ENCODE results near the gene KIFC1.
"Not testable (repeated sequence)": the region's sequence is repeated elsewhere in the genome, so short reads cannot be mapped to it uniquely, and the experiment has no call there.

Gene KIFC1, protein sequence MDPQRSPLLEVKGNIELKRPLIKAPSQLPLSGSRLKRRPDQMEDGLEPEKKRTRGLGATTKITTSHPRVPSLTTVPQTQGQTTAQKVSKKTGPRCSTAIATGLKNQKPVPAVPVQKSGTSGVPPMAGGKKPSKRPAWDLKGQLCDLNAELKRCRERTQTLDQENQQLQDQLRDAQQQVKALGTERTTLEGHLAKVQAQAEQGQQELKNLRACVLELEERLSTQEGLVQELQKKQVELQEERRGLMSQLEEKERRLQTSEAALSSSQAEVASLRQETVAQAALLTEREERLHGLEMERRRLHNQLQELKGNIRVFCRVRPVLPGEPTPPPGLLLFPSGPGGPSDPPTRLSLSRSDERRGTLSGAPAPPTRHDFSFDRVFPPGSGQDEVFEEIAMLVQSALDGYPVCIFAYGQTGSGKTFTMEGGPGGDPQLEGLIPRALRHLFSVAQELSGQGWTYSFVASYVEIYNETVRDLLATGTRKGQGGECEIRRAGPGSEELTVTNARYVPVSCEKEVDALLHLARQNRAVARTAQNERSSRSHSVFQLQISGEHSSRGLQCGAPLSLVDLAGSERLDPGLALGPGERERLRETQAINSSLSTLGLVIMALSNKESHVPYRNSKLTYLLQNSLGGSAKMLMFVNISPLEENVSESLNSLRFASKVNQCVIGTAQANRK

DNA sequence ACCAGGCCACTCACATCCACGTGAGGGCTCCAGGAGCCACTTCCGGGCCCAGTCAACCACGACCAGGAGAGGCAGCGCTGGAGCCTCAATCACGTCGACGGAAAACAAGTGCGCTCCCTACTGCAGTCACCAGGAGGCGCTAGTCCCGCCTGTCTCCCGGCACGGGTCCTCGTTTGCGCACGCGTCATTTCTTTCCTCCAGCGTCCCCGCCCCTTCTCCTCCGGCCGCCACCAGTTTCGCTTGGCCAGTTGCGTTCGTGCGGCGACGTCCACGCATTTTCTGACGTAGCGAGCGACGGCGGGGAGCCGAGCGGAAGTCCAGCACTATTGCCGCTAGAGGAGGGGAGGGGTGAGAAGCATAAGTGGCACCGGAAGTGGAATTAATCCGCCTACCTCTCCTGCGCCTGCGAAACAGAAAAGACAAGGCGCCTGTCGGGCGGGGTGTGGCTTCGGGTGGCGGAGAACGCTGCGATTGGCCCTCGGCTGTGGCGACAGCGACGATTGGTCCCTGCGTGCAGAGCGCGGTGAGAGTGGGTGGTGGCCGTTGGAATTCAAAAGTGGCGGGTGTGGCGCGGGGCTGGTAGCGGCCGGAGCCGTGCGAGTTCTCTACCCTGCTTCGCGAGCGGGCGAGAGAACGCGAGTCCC lies at the start of gene KIFC1:
TSS of gene KIFC1 (plus strand) at position 546 of the 644 bp plus-strand sequence. CDS start 163 bp downstream, outside the sequence.
- peaks cover 15% of the 10 kb centered on the region; the same call in 1 of the 2 replicates for H3K36me3 ChIP-seq (ENCODE audit: insufficient read depth, low read length)
- peak within 1 kb of the TSS; percentile 94 for H3K9ac ChIP-seq (ENCODE audit: insufficient read length)
- peak within 1 kb of the TSS; percentile 86 for H3K27ac ChIP-seq
- H3K4me3 ChIP-seq: peak within 1 kb of the TSS; percentile 94
- TF ChIP-seq EZH2 (IDR thresholded peaks at IDR 0.05) (no peak), FOXP2 (optimal IDR thresholded peaks at IDR 0.05; ENCODE audit: control extremely low read depth, extremely low read length, insufficient read depth) (no peak), POLR2AphosphoS5 (IDR thresholded peaks at IDR 0.05; ENCODE audit: borderline replicate concordance, low read depth, low read length) (peak; percentile 76)
- peak; percentile 95 for DNase-seq (ENCODE audit: low read depth, low spot score)
- no peaks in the 10 kb centered on the region for H3K9me3 ChIP-seq (ENCODE audit: low read depth, low read length)

DNA sequence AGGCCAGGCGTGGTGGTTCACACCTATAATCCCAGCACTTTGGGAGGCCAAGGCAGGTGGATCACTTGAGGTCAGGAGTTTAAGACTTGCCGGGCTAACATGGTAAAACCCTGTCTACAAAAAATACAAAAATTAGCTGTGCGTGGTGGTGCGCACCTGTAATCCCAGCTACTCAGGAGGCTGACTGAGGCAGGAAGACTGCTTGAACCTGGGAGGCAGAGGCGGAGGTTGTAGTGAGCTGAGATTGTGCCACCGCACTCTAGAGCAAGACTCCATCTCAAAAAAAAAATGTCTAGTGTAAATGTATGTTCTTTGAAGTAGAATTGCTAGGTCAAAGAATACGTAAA lies 48.0 kb upstream of the KIFC1 start:
- not testable (repeated sequence) for H3K27ac ChIP-seq; H3K9ac ChIP-seq (ENCODE audit: insufficient read length); H3K4me3 ChIP-seq; H3K36me3 ChIP-seq (ENCODE audit: insufficient read depth, low read length); H3K9me3 ChIP-seq (ENCODE audit: low read depth, low read length); DNase-seq (ENCODE audit: low read depth, low spot score)

DNA sequence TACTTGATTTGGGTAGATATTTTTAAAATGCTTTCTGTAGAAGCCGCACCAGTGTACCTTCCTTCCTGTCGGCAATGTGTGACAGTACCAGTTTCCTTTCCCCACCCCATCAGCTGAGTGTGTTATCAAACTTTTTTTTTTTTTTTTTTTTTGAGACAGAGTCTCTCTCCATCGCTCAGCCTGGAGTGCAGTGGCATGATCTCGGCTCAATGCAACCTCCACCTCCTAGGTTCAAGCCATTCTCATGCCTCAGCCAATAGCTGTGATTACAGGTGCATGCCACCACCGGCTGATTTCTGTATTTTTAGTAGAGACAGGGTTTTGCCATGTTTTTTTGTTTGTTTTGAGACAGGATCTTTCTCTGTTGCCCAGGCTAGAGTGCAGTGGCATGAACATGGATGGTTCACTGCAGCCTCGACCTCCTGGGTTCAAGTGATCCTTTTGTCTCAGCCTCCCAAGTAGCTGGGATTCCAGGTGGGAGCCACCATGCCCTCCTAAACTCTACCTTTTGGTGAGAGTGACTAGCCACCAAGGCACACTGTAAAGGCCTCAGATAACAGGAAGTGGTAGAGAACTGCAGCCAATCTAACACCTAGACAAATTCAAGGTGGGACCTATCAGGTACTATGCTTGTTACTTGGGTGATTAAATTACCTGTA lies 47.5 kb upstream of the KIFC1 start:
- no peak overlapping the region for H3K27ac ChIP-seq
- TF ChIP-seq EZH2 (IDR thresholded peaks at IDR 0.05) (no peak), FOXP2 (optimal IDR thresholded peaks at IDR 0.05; ENCODE audit: control extremely low read depth, extremely low read length, insufficient read depth) (no peak), POLR2AphosphoS5 (IDR thresholded peaks at IDR 0.05; ENCODE audit: borderline replicate concordance, low read depth, low read length) (no peak)
- H3K4me3 ChIP-seq: no peak overlapping the region
- H3K36me3 ChIP-seq (ENCODE audit: insufficient read depth, low read length): no peaks in the 10 kb centered on the region
- no peak for DNase-seq (ENCODE audit: low read depth, low spot score)
- H3K9ac ChIP-seq (ENCODE audit: insufficient read length): no peak overlapping the region
- H3K9me3 ChIP-seq (ENCODE audit: low read depth, low read length): no peaks in the 10 kb centered on the region

DNA sequence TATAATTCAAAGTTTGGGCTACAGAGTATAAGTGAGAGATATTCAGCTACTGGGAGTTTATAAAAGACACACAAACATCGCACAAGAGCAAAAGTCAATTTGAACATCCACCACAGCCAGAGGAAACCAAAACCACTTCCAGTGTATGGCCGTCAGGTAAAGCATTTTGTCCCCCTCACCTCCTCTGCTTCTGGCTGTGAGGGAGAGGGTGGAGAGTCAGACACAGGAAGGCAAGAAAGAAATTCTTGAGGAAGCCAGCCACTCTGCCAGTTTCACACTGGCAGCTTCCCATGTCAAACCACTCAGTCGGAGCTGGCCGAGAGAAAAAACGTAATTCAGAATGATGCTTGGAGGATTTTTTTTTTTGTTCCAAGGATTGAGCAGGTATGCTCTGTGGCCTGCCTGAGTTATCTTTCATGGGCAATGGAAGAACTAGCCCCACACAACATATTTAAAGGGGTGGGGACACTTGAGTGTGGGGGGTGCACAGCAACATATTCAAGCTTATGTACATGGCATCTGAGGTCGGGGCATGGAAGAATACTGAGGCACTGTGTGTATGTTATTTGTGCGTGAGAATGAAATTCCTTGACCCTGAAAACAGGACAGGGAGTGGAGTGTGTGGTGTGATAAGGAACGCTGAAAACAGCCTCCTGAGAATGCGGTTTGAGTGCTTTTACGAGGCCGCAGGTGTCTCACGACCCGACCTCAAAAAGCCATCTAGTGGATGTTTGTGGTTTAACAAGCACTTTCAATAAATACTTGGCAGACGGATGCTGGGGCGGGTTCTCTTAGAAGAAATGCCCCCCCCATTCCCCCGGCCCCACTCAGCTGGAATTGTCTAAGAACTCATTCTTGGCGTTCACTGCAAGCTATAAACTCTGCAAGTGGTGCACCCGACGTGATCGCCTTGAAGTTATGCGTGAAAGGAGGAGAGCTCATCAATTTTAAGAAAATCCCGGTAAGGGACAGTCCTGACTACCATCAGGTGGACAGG lies 46.6 kb upstream of the KIFC1 start:
- H3K9ac ChIP-seq (ENCODE audit: insufficient read length): no peak overlapping the region
- H3K27ac ChIP-seq: no peak overlapping the region
- DNase-seq (ENCODE audit: low read depth, low spot score): no peak
- peak overlapping the region; percentile 63 for H3K4me3 ChIP-seq
- TF ChIP-seq EZH2 (IDR thresholded peaks at IDR 0.05): no peak
- no peak for TF ChIP-seq FOXP2 (optimal IDR thresholded peaks at IDR 0.05; ENCODE audit: control extremely low read depth, extremely low read length, insufficient read depth)
- TF ChIP-seq POLR2AphosphoS5 (IDR thresholded peaks at IDR 0.05; ENCODE audit: borderline replicate concordance, low read depth, low read length): no peak
- no peaks in the 10 kb centered on the region for H3K36me3 ChIP-seq (ENCODE audit: insufficient read depth, low read length)
- no peaks in the 10 kb centered on the region for H3K9me3 ChIP-seq (ENCODE audit: low read depth, low read length)

DNA sequence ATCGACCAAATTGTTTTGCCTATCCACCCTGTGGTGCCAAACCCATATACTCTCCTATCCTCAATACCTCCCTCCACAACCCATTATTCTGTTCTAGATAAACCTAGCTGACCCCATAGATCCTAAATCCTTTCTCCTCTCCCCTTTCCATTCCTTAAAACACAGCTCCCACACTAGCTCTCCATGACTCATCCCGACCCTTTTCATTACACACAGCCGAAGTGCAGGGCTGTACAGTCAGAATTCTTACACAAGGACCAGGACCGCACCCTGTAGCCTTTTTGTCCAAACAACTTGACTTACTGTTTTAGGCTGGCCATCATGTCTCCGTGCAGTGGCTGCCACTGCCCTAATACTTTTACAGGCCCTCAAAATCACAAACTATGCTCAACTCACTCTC lies 44.7 kb upstream of the KIFC1 start:
- H3K9me3 ChIP-seq (ENCODE audit: low read depth, low read length); H3K36me3 ChIP-seq (ENCODE audit: insufficient read depth, low read length); H3K9ac ChIP-seq (ENCODE audit: insufficient read length); DNase-seq (ENCODE audit: low read depth, low spot score); H3K27ac ChIP-seq; H3K4me3 ChIP-seq: not testable (repeated sequence)

DNA sequence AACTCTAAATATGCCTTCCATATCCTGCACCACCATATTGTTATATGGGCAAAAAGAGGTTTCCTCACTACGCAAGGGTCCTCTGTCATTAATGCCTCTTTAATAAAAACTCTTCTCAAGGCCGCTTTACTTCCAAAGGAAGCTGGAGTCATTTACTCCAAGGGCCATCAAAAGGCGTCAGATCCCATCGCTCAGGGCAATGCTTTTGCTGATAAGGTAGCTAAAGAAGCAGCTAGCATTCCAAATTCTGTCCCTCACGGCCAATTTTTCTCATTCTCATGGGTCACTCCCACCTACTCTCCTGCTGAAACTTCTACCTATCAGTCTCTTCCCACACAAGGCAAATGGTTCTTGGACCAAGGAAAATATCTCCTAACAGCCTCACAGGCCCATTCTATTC lies 43.8 kb upstream of the KIFC1 start:
- H3K9ac ChIP-seq (ENCODE audit: insufficient read length): no peak overlapping the region
- no peaks in the 10 kb centered on the region for H3K36me3 ChIP-seq (ENCODE audit: insufficient read depth, low read length)
- TF ChIP-seq POLR2AphosphoS5 (IDR thresholded peaks at IDR 0.05; ENCODE audit: borderline replicate concordance, low read depth, low read length) (no peak), EZH2 (IDR thresholded peaks at IDR 0.05) (no peak), FOXP2 (optimal IDR thresholded peaks at IDR 0.05; ENCODE audit: control extremely low read depth, extremely low read length, insufficient read depth) (no peak)
- H3K9me3 ChIP-seq (ENCODE audit: low read depth, low read length): no peaks in the 10 kb centered on the region
- no peak overlapping the region for H3K27ac ChIP-seq
- DNase-seq (ENCODE audit: low read depth, low spot score): no peak
- H3K4me3 ChIP-seq: no peak overlapping the region

DNA sequence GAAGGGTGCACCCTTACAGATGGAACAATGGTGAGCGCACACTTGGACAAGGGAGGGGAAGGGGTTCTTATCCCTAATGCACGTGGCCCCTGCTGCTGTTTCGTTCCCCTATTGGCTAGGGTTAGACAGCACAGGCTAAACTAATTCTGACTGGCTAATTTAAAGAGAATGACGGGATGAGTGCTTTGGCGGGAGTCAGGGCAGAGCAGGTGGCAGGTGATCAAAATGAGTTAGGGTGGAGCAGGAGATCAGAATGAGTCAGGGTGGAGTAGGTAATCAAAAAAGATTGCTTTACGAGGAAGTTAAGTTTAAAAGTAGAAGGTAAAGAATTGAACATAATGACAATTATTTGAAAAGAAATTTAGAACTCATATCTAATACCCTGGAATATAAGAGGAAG lies 35.8 kb upstream of the KIFC1 start:
- H3K9ac ChIP-seq (ENCODE audit: insufficient read length); H3K36me3 ChIP-seq (ENCODE audit: insufficient read depth, low read length); DNase-seq (ENCODE audit: low read depth, low spot score); H3K27ac ChIP-seq; H3K4me3 ChIP-seq; H3K9me3 ChIP-seq (ENCODE audit: low read depth, low read length): not testable (repeated sequence)

DNA sequence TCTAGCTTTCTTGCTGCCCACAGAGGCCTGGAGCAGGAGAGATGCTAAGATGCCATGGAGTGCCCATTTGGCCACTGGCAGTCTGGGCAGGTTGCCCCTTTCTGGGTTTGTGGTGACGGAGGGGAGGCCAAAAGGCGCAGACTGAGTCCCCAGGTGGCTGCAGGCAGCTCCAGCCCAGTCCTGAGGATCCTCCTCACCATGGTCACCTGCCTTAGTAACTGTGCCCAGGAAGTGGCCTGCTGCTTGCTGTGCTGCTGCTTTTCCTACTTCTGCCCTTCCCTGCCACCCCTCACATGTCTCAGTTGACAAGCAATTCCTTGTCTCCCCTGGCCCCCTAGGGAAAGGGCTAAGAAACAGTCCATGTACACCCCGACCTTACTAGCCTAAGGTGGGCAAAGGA lies 35.3 kb upstream of the KIFC1 start:
- Histone ChIP-seq H3K9ac (ENCODE audit: insufficient read length) (no peak overlapping the region), H3K27ac (no peak overlapping the region), H3K9me3 (ENCODE audit: low read depth, low read length) (no peaks in the 10 kb centered on the region), H3K4me3 (no peak overlapping the region), H3K36me3 (ENCODE audit: insufficient read depth, low read length) (no peaks in the 10 kb centered on the region)
- TF ChIP-seq FOXP2 (optimal IDR thresholded peaks at IDR 0.05; ENCODE audit: control extremely low read depth, extremely low read length, insufficient read depth) (no peak), POLR2AphosphoS5 (IDR thresholded peaks at IDR 0.05; ENCODE audit: borderline replicate concordance, low read depth, low read length) (no peak), EZH2 (IDR thresholded peaks at IDR 0.05) (no peak)
- no peak for DNase-seq (ENCODE audit: low read depth, low spot score)

DNA sequence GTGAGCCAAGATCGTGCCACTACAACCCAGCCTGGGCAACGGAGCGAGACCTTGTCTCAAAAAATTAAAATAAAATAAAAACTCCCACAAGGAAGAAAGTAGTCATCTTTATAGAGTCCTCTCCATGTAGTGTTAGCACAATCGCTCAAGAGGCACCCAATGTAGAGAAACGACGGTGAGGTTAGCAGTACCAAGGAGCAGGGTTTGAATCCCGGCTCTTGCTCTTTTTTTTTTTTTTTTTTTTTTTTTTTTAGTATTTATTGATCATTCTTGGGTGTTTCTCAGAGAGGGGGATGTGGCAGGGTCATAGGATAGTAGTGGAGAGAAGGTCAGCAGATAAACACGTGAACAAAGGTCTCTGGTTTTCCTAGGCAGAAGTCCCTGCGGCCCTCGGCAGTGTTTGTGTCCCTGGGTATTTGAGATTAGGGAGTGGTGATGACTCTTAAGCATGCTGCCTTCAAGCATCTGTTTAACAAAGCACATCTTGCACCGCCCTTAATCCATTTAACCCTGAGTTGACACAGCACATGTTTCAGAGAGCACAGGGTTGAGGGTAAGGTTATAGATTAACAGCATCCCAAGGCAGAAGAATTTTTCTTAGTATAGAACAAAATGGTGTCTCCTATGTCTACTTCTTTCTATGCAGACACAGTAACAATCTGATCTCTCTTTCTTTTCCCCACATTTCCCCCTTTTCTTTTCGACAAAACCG lies 34.3 kb upstream of the KIFC1 start:
- H3K9me3 ChIP-seq (ENCODE audit: low read depth, low read length); H3K9ac ChIP-seq (ENCODE audit: insufficient read length): not testable (repeated sequence)

More for the DNA sequence above, 34.3 kb upstream of the KIFC1 start:
- H3K27ac ChIP-seq; H3K36me3 ChIP-seq (ENCODE audit: insufficient read depth, low read length); H3K4me3 ChIP-seq; DNase-seq (ENCODE audit: low read depth, low spot score): not testable (repeated sequence)
